ENCODE results near the gene PLCXD3. TPM values are rescaled to one million over a fixed set of nuclear protein-coding genes. Genes with fewer than 3 reads are reported as not detected.
A peak's percentile ranks its signal among the peaks of the same experiment; 100 is the strongest.

The PLCXD3 gene
- total RNA-seq, 1 experiment from 2014 or later = not detected

GRCh38 chr5:41414598-41414997, 95.8 kb downstream of the PLCXD3 start:
- ChIA-PET CTCF (interaction anchor here (0.6 kb wide), 2 partner anchors 10 to 1457 kb away, joined by 3 read pairs; no protein-coding TSS in a partner anchor), POLR2A (no interaction called here)
- Mint-ChIP-seq H3K4me1 (ENCODE audit: insufficient read depth, unreplicated experiment) (peaks cover 26% of the 10 kb centered on the region), H3K27ac (ENCODE audit: low read depth, unreplicated experiment) (peak overlapping the region; percentile 71), H3K4me3 (ENCODE audit: unreplicated experiment) (no peak overlapping the region), H3K27me3 (ENCODE audit: insufficient read depth, unreplicated experiment) (no peaks in the 10 kb centered on the region), H3K36me3 (ENCODE audit: insufficient read depth, unreplicated experiment) (no peaks in the 10 kb centered on the region), H3K9me3 (ENCODE audit: unreplicated experiment) (no peaks in the 10 kb centered on the region)
- peak; percentile 92 for DNase-seq (ENCODE audit: unreplicated experiment)
- TF ChIP-seq CTCF (IDR thresholded peaks at IDR 0.05; ENCODE audit: unreplicated experiment) = no peak
- no TSS peak for BruUV-seq (replicated peaks)
- intact Hi-C loops (cut with micrococcal nuclease) = no loop called here

- no peaks in the 10 kb centered on the region for H3K9me3 Mint-ChIP-seq (ENCODE audit: unreplicated experiment)
- no peaks in the 10 kb centered on the region for H3K36me3 Mint-ChIP-seq (ENCODE audit: insufficient read depth, unreplicated experiment)
- BruUV-seq (replicated peaks) = no TSS peak
- no peak for TF ChIP-seq CTCF (IDR thresholded peaks at IDR 0.05; ENCODE audit: unreplicated experiment)
- intact Hi-C loops (cut with micrococcal nuclease) = no loop called here
- peak overlapping the region; percentile 2 for H3K27ac Mint-ChIP-seq (ENCODE audit: low read depth, unreplicated experiment)
- DNase-seq (ENCODE audit: unreplicated experiment) = no peak
- H3K4me3 Mint-ChIP-seq (ENCODE audit: unreplicated experiment) = no peak overlapping the region
- H3K27me3 Mint-ChIP-seq (ENCODE audit: insufficient read depth, unreplicated experiment) = no peaks in the 10 kb centered on the region
- CTCF ChIA-PET = no interaction called here
- POLR2A ChIA-PET = interaction anchor here (0.9 to 1.3 kb wide), 2 partner anchors 8 to 37 kb away, joined by 3 to 5 read pairs; no protein-coding TSS in a partner anchor
- peaks cover 35% of the 10 kb centered on the region for H3K4me1 Mint-ChIP-seq (ENCODE audit: insufficient read depth, unreplicated experiment)
These were observed 97.3 kb downstream of the PLCXD3 start for GRCh38 chr5:41413074-41413473.

- Mint-ChIP-seq H3K27ac (ENCODE audit: low read depth, unreplicated experiment) (peak overlapping the region; percentile 2), H3K27me3 (ENCODE audit: insufficient read depth, unreplicated experiment) (no peaks in the 10 kb centered on the region), H3K4me1 (ENCODE audit: insufficient read depth, unreplicated experiment) (peaks cover 36% of the 10 kb centered on the region), H3K4me3 (ENCODE audit: unreplicated experiment) (no peak overlapping the region), H3K9me3 (ENCODE audit: unreplicated experiment) (no peaks in the 10 kb centered on the region), H3K36me3 (ENCODE audit: insufficient read depth, unreplicated experiment) (no peaks in the 10 kb centered on the region)
- DNase-seq (ENCODE audit: unreplicated experiment) = no peak
- POLR2A ChIA-PET = interaction anchor here (1.3 kb wide), 1 partner anchor 36 kb away, joined by 3 read pairs; no protein-coding TSS in a partner anchor
- no peak for TF ChIP-seq CTCF (IDR thresholded peaks at IDR 0.05; ENCODE audit: unreplicated experiment)
- CTCF ChIA-PET = no interaction called here
- BruUV-seq (replicated peaks) = no TSS peak
- intact Hi-C loops (cut with micrococcal nuclease) = no loop called here
These were observed 97.9 kb downstream of the PLCXD3 start for GRCh38 chr5:41412496-41412895.

- H3K27me3 Mint-ChIP-seq (ENCODE audit: insufficient read depth, unreplicated experiment) = no peaks in the 10 kb centered on the region
- intact Hi-C loops (cut with micrococcal nuclease) = no loop called here
- H3K36me3 Mint-ChIP-seq (ENCODE audit: insufficient read depth, unreplicated experiment) = no peaks in the 10 kb centered on the region
- peaks cover 36% of the 10 kb centered on the region for H3K4me1 Mint-ChIP-seq (ENCODE audit: insufficient read depth, unreplicated experiment)
- no peak overlapping the region for H3K4me3 Mint-ChIP-seq (ENCODE audit: unreplicated experiment)
- no peak for DNase-seq (ENCODE audit: unreplicated experiment)
- CTCF ChIA-PET = interaction anchor here (0.5 kb wide), 1 partner anchor 427 kb away, joined by 10 read pairs; no protein-coding TSS in a partner anchor
- H3K9me3 Mint-ChIP-seq (ENCODE audit: unreplicated experiment) = peaks cover 8% of the 10 kb centered on the region
- no peak overlapping the region for H3K27ac Mint-ChIP-seq (ENCODE audit: low read depth, unreplicated experiment)
- no TSS peak for BruUV-seq (replicated peaks)
- no peak for TF ChIP-seq CTCF (IDR thresholded peaks at IDR 0.05; ENCODE audit: unreplicated experiment)
- POLR2A ChIA-PET = no interaction called here
These were observed 99.7 kb downstream of the PLCXD3 start for GRCh38 chr5:41410737-41411136.

Measured in MCF 10A (cell line).